MM.1S (cell line): ENCODE measurements around the gene RAB5A.

Experiments used
- EZH2phosphoT487 ChIP-seq: fragments of 300-600 bp; sonication (generic); IDR thresholded peaks from 2 replicates; pipeline ENCODE4 v1.6.1; 2018; ENCODE audit warnings: antibody characterized with exemption, low read length
- TF ChIP-seq, protein P1 (sequence below): fragments of 300-600 bp; sonication (generic); IDR thresholded peaks from 2 replicates; pipeline ENCODE4 v1.5.1; 2016; ENCODE audit warnings: antibody characterized with exemption, low read length, mixed read lengths

GRCh38 chr3:20007960-20008359 is 61.1 kb downstream of the RAB5A start:
- TF ChIP-seq, protein P1, sequence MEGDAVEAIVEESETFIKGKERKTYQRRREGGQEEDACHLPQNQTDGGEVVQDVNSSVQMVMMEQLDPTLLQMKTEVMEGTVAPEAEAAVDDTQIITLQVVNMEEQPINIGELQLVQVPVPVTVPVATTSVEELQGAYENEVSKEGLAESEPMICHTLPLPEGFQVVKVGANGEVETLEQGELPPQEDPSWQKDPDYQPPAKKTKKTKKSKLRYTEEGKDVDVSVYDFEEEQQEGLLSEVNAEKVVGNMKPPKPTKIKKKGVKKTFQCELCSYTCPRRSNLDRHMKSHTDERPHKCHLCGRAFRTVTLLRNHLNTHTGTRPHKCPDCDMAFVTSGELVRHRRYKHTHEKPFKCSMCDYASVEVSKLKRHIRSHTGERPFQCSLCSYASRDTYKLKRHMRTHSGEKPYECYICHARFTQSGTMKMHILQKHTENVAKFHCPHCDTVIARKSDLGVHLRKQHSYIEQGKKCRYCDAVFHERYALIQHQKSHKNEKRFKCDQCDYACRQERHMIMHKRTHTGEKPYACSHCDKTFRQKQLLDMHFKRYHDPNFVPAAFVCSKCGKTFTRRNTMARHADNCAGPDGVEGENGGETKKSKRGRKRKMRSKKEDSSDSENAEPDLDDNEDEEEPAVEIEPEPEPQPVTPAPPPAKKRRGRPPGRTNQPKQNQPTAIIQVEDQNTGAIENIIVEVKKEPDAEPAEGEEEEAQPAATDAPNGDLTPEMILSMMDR = no peak
- TF ChIP-seq EZH2phosphoT487 = no peak
